Central memory CD8-positive, alpha-beta T cell (primary cell): ENCODE data around the gene MAML2.
A peak's percentile ranks its signal among the peaks of the same experiment; 100 is the strongest.

Experiments used
- ATAC-seq: fragments of 150-1000 bp; cut with Tn5 transposase; replicated peaks from 2 replicates; pipeline ENCODE4 v1.10.0; 2022; ENCODE audit warnings: mild to moderate bottlenecking, moderate FRiP score, moderate number of reproducible peaks; ENCODE audit not compliant: poor library complexity, severe bottlenecking; ENCODE audit errors: extremely low read depth
- DNase-seq, 2 donors: peaks; one replicate each; pipeline ENCODE4 v3.0.0; 2021; ENCODE audit warnings: low spot score in 2 of 2
- H3K27ac Mint-ChIP-seq: one replicate; pipeline ENCODE4 v1.8.0; 2022; ENCODE audit warnings: low read depth, mild to moderate bottlenecking, moderate library complexity, mixed read lengths
- H3K27me3 Mint-ChIP-seq: one replicate; pipeline ENCODE4 v1.8.0; 2022; ENCODE audit warnings: mixed read lengths
- H3K36me3 Mint-ChIP-seq: one replicate; pipeline ENCODE4 v1.8.0; 2022; ENCODE audit warnings: mild to moderate bottlenecking, moderate library complexity, mixed read lengths; ENCODE audit not compliant: insufficient read depth
- H3K4me1 Mint-ChIP-seq: one replicate; pipeline ENCODE4 v1.8.0; 2022; ENCODE audit warnings: mixed read lengths
- H3K4me3 Mint-ChIP-seq: one replicate; pipeline ENCODE4 v1.8.0; 2022; ENCODE audit warnings: mild to moderate bottlenecking, moderate library complexity, mixed read lengths
- H3K9me3 Mint-ChIP-seq: one replicate; pipeline ENCODE4 v1.8.0; 2022; ENCODE audit warnings: mixed read lengths

Gene MAML2

GRCh38 chr11:96254087-96254486 lies 88.9 kb downstream of the MAML2 start:
- Mint-ChIP-seq H3K27me3 (no peaks in the 10 kb centered on the region), H3K4me1 (peaks cover 79% of the 10 kb centered on the region), H3K9me3 (no peaks in the 10 kb centered on the region), H3K36me3 (peaks cover 13% of the 10 kb centered on the region), H3K27ac (peak overlapping the region; percentile 16), H3K4me3 (peak overlapping the region; percentile 70)
- ATAC-seq (peak; percentile 41), DNase-seq (no peak)

GRCh38 chr11:96246718-96247552 lies 96.1 kb downstream of the MAML2 start:
- no peaks in the 10 kb centered on the region for H3K9me3 Mint-ChIP-seq
- H3K4me1 Mint-ChIP-seq, result peaks cover 47% of the 10 kb centered on the region
- ATAC-seq (no peak), DNase-seq (no peak)
- no peaks in the 10 kb centered on the region for H3K27me3 Mint-ChIP-seq
- H3K36me3 Mint-ChIP-seq, result peaks cover 1% of the 10 kb centered on the region
- no peak overlapping the region for H3K4me3 Mint-ChIP-seq
- H3K27ac Mint-ChIP-seq, result peak overlapping the region; percentile 32

DNA sequence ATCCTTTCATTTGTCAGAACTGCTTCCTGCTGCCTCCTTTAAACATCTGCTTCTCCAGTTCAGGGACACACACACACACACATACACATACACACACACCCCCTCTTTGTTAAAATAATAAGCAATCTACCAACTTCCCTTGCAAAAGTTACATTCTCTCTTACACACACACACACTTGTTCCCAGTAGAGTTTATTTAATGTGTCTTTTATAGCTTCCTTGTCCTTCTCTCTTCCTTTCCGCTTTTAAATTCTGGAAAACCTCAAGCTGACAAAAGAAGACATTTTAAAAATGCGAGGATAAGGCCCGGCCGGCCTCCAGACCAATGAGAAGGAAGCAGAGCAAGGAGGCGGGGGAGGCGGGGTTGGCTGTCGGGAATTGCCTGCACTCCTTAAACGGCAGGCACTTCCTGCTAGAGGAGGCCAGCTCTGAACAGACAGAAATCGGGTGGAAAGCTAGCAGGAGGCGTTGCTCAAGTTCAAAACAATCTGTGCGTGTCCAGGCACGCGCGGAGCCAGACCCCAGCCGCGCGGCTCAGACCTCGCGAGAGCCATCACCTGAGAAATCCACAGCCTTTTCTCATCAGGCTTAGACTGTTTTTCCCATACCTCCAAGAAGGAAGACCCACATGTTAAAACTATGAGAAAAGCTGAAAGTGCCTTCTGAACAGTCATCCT lies 99.9 kb downstream of the MAML2 start:
- peaks cover 27% of the 10 kb centered on the region for H3K4me1 Mint-ChIP-seq
- no peaks in the 10 kb centered on the region for H3K9me3 Mint-ChIP-seq
- H3K4me3 Mint-ChIP-seq, result peak overlapping the region; percentile 79
- peak overlapping the region; percentile 87 for H3K27ac Mint-ChIP-seq
- DNase-seq, result peak; percentile 44 to 45
- ATAC-seq, result peak; percentile 89
- H3K27me3 Mint-ChIP-seq, result no peaks in the 10 kb centered on the region
- no peaks in the 10 kb centered on the region for H3K36me3 Mint-ChIP-seq

- Mint-ChIP-seq H3K4me3 (peak overlapping the region; percentile 79), H3K27ac (no peak overlapping the region), H3K36me3 (no peaks in the 10 kb centered on the region), H3K27me3 (no peaks in the 10 kb centered on the region), H3K4me1 (peaks cover 21% of the 10 kb centered on the region), H3K9me3 (no peaks in the 10 kb centered on the region)
- ATAC-seq (no peak), DNase-seq (no peak)
Observed at GRCh38 chr11:96242191-96242847, 100.7 kb downstream of the MAML2 start.

GRCh38 chr11:96241331-96241841 lies 101.6 kb downstream of the MAML2 start:
- Mint-ChIP-seq H3K36me3 (no peaks in the 10 kb centered on the region), H3K4me3 (no peak overlapping the region), H3K4me1 (peaks cover 12% of the 10 kb centered on the region), H3K27me3 (no peaks in the 10 kb centered on the region), H3K9me3 (no peaks in the 10 kb centered on the region), H3K27ac (no peak overlapping the region)
- ATAC-seq (no peak), DNase-seq (no peak)

DNA sequence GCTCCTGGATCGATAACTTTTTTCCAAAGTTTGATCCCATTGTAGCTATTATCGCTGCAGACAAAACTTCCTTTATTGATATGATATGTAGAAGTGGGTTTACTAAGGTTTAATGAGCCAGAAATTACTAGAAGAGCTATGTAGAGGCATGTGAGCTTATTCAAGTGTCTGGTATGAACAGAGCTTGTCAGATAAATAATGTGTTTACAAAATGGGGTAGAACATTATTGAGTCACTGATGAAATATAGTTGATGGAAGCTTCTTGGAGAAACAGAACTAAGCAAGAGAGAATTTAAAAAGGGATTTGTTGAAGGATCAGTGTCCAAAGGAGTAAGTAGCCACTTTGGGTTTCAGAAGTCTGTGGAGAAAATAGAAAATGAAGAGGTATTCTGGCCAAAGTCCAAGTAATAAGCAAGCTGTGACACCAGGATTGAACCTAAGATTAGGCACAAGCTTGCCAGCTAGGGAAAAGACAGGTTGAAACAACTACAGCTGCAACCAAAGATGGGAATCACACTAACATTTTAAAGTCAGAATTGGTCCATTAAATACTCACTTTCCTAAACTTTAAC lies 104.3 kb downstream of the MAML2 start:
- H3K9me3 Mint-ChIP-seq, result no peaks in the 10 kb centered on the region
- peaks cover 2% of the 10 kb centered on the region for H3K36me3 Mint-ChIP-seq
- no peak for ATAC-seq
- H3K4me1 Mint-ChIP-seq, result peaks cover 21% of the 10 kb centered on the region
- DNase-seq, result no peak
- no peaks in the 10 kb centered on the region for H3K27me3 Mint-ChIP-seq
- no peak overlapping the region for H3K4me3 Mint-ChIP-seq
- H3K27ac Mint-ChIP-seq, result no peak overlapping the region

DNA sequence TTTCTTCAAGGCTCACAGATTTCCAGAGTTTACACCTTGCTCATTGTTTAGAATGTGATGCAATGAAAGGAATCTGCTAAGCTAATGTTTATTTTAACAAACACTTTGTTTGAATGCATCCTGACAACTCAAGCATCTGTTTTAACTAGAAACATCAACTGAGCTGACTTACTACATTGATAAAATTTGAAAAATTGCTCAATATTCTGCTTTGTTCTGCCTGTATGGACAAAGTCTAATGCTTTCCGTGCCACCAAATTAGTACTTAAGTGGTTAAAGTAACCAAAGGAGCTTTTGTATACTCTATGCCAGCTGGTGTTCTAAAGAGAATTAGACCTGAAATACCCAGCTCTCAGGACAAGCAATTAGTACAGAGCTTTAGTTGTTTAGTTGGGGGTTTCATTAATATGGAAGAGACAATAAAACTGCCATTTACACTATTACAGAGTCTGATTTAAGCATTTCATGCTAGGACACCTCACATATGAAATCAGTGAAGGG lies 105.2 kb downstream of the MAML2 start:
- peaks cover 18% of the 10 kb centered on the region for H3K4me1 Mint-ChIP-seq
- H3K36me3 Mint-ChIP-seq, result peaks cover 2% of the 10 kb centered on the region
- DNase-seq (no peak), ATAC-seq (no peak)
- no peak overlapping the region for H3K4me3 Mint-ChIP-seq
- no peak overlapping the region for H3K27ac Mint-ChIP-seq
- H3K9me3 Mint-ChIP-seq, result no peaks in the 10 kb centered on the region
- no peaks in the 10 kb centered on the region for H3K27me3 Mint-ChIP-seq

DNA sequence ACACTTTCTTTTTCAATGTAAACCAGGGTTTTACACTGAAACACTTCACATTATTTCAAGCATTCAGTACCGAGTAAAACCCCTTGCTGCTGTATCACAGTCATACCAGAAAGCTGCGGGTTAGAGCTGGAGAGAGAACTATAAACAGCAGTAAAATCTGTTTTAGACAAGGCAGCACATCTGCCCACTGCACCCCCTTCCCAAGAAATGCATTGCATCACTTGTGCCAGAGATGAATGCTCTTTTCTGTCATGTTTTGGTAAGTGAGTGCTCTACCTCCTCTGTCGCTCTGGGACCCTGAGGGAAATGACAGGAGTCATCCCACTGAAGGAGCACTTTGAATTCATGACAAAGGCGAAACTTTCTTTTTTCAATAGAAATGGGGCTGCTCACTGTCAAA lies 107.2 kb downstream of the MAML2 start:
- Mint-ChIP-seq H3K36me3 (peaks cover 2% of the 10 kb centered on the region), H3K9me3 (no peaks in the 10 kb centered on the region), H3K4me1 (peaks cover 16% of the 10 kb centered on the region), H3K4me3 (no peak overlapping the region), H3K27ac (no peak overlapping the region), H3K27me3 (no peaks in the 10 kb centered on the region)
- ATAC-seq, result no peak
- no peak for DNase-seq

DNA sequence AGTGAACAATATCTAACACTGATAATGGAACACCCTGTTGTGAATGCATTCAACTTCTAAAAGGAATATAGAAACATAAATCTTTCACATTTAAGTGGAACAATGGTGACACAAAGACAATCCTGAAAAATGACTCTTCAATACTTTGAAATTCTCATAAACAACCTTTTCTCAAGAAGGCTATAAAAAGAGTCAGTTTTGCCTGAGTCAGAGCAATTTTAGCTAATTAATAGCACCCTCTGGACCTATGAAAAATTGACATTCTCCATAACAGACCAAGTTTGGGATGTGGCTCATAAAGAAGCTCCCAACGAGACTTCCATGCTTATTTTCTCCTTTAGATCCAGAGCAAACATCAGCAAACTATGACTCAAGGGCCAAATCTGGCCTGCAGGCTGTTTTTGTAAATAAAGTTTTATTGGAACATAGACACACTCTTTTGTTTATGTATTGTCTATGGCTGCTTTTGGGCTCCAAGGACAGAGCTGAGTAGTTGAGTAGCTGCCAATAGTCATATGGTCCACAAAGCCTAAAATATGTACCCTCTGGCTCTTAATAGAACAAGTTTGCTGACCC lies 108.0 kb downstream of the MAML2 start:
- no peak for ATAC-seq
- H3K4me1 Mint-ChIP-seq, result peaks cover 16% of the 10 kb centered on the region

GRCh38 chr11:96232132-96232531 lies 110.9 kb downstream of the MAML2 start:
- Mint-ChIP-seq H3K9me3 (no peaks in the 10 kb centered on the region), H3K4me3 (no peak overlapping the region), H3K27ac (no peak overlapping the region), H3K27me3 (no peaks in the 10 kb centered on the region), H3K36me3 (peaks cover 5% of the 10 kb centered on the region), H3K4me1 (peaks cover 28% of the 10 kb centered on the region)
- DNase-seq (no peak), ATAC-seq (no peak)

More for the DNA sequence above, 108.0 kb downstream of the MAML2 start:
- peaks cover 2% of the 10 kb centered on the region for H3K36me3 Mint-ChIP-seq
- no peak for DNase-seq
- H3K9me3 Mint-ChIP-seq, result no peaks in the 10 kb centered on the region
- H3K4me3 Mint-ChIP-seq, result no peak overlapping the region
- H3K27me3 Mint-ChIP-seq, result no peaks in the 10 kb centered on the region
- no peak overlapping the region for H3K27ac Mint-ChIP-seq

- H3K27ac Mint-ChIP-seq, result no peak overlapping the region
- ATAC-seq, result no peak
- no peaks in the 10 kb centered on the region for H3K27me3 Mint-ChIP-seq
- H3K4me1 Mint-ChIP-seq, result peaks cover 23% of the 10 kb centered on the region
- H3K4me3 Mint-ChIP-seq, result no peak overlapping the region
- no peak for DNase-seq
- no peaks in the 10 kb centered on the region for H3K9me3 Mint-ChIP-seq
- peaks cover 3% of the 10 kb centered on the region for H3K36me3 Mint-ChIP-seq
Observed at GRCh38 chr11:96230686-96231085, 112.3 kb downstream of the MAML2 start.
